Keratinocyte (primary cell): Measurements from ENCODE around the gene PPP1R14D. TPM values are rescaled to one million over a fixed set of nuclear protein-coding genes. Genes with fewer than 3 reads are reported as not detected.

Experiments
- DNase-seq: peaks from one replicate; pipeline ENCODE4 v3.0.0-alpha.2; 2011; ENCODE audit warnings: low read depth, missing footprints, low spot score
- FAIRE-seq: peaks from 2 replicates; lab custom pipeline; 2011; peaks lifted over from hg19 to GRCh38; lab: Jason Lieb, UNC
- H2AFZ ChIP-seq: 2 replicates; pipeline ENCODE4 v1.6.0; 2012; ENCODE audit warnings: low read length, control low read depth, inconsistent platforms; ENCODE audit not compliant: control insufficient read depth
- H3K27ac ChIP-seq: 2 replicates; pipeline ENCODE4 v1.5.1; 2011; ENCODE audit warnings: low read length; ENCODE audit not compliant: control insufficient read depth, insufficient read depth
- H3K27me3 ChIP-seq: 3 replicates; pipeline ENCODE4 v1.6.0; 2011; ENCODE audit warnings: low read length; ENCODE audit not compliant: control insufficient read depth, insufficient read depth; ENCODE audit errors: extremely low read depth
- H3K36me3 ChIP-seq, 2 experiments: 2 replicates in 1 of 2; 3 replicates in 1 of 2; pipeline ENCODE4 v1.5.1; 2011; ENCODE audit warnings: low read length in 2 of 2, mild to moderate bottlenecking in 1 of 2; ENCODE audit not compliant: control insufficient read depth in 2 of 2, insufficient read depth in 2 of 2; ENCODE audit errors: extremely low read depth in 1 of 2
- H3K4me1 ChIP-seq: 3 replicates; pipeline ENCODE4 v1.5.1; 2011; ENCODE audit warnings: low read length; ENCODE audit not compliant: control insufficient read depth, insufficient read depth; ENCODE audit errors: extremely low read depth
- H3K4me2 ChIP-seq: 3 replicates; pipeline ENCODE4 v1.6.0; 2011; ENCODE audit warnings: low read depth, low read length; ENCODE audit not compliant: control insufficient read depth, insufficient read depth; ENCODE audit errors: extremely low read depth
- H3K4me3 ChIP-seq, 3 experiments: fragments of 200-600 bp in 1 of 3; sonication (generic) in 1 of 3; 2 replicates in 2 of 3; 3 replicates in 1 of 3; pipeline ENCODE4 v1.5.1; 2011 to 2016; ENCODE audit warnings: low read length in 3 of 3, mild to moderate bottlenecking in 3 of 3, control low read depth in 2 of 3, inconsistent platforms in 1 of 3, low read depth in 1 of 3, mixed read lengths in 1 of 3, mixed run types in 1 of 3, moderate library complexity in 1 of 3; ENCODE audit not compliant: control insufficient read depth in 2 of 3, insufficient read depth in 2 of 3; ENCODE audit errors: extremely low read depth in 1 of 3
- H3K79me2 ChIP-seq: 2 replicates; pipeline ENCODE4 v1.6.0; 2012; ENCODE audit warnings: low read length; ENCODE audit not compliant: control insufficient read depth, insufficient read depth
- H3K9ac ChIP-seq: 3 replicates; pipeline ENCODE4 v1.6.0; 2011; ENCODE audit warnings: low read length; ENCODE audit not compliant: control insufficient read depth, insufficient read depth; ENCODE audit errors: extremely low read depth
- H3K9me1 ChIP-seq: 3 replicates; pipeline ENCODE4 v1.6.0; 2011; ENCODE audit warnings: low read length; ENCODE audit not compliant: control insufficient read depth, insufficient read depth; ENCODE audit errors: extremely low read depth
- H3K9me3 ChIP-seq: 2 replicates; pipeline ENCODE4 v1.5.1; 2012; ENCODE audit warnings: low read depth, low read length; ENCODE audit not compliant: control insufficient read depth
- H4K20me1 ChIP-seq: 3 replicates; pipeline ENCODE4 v1.6.0; 2011; ENCODE audit warnings: low read length; ENCODE audit not compliant: control insufficient read depth, insufficient read depth; ENCODE audit errors: extremely low read depth
- EZH2 ChIP-seq: IDR thresholded peaks from one replicate; pipeline ENCODE4 v1.6.1; 2012; ENCODE audit warnings: inconsistent platforms, mild to moderate bottlenecking, low read length, moderate library complexity
- dilution Hi-C: fragments of 300-500 bp; cut with MboI; formaldehyde crosslinking; loops from one replicate; pipeline ENCODE4 v1.7.0; 2020; ENCODE audit warnings: low sequenced_read_pairs; ENCODE audit not compliant: extremely low pct_ligation_motif_present
- polyA plus RNA-seq, 5 experiments: library from polyadenylated mRNA; depleted of rRNA in 3 of 5; stranded (reverse) in 3 of 5; stranded (forward) in 1 of 5; unstranded in 1 of 5; fragments of >200 nt; gene quantifications; 1 replicate in 1 of 5; 2 replicates in 3 of 5; 3 replicates in 1 of 5; pipeline versions ENCODE4 v1.2.1 to v1.2.3, GENCODE V29; 2011 to 2012; ENCODE audit warnings: missing spikeins in 2 of 5, low read depth in 1 of 5, low replicate concordance in 1 of 5
- TF ChIP-seq, protein P1 (sequence below), 3 experiments: IDR thresholded peaks in 1 of 3; conservative IDR thresholded peaks in 1 of 3; optimal IDR thresholded peaks in 1 of 3; 2 replicates in 2 of 3; 3 replicates in 1 of 3; pipeline versions ENCODE3 to v1.5.1; 2011; ENCODE audit warnings: low read length in 3 of 3, mild to moderate bottlenecking in 3 of 3, moderate library complexity in 2 of 3, control low read depth in 1 of 3, inconsistent platforms in 1 of 3; ENCODE audit not compliant: insufficient read depth in 2 of 3; ENCODE audit errors: extremely low read depth in 1 of 3

PPP1R14D gene
- polyA plus RNA-seq, 1 donor (not counting 4 experiments of a cell fraction or from before 2014, with no cell fraction given): not detected

GRCh38 chr15:40829115-40829514 lies 607 bp upstream of the PPP1R14D start:
- Histone ChIP-seq H3K27me3 (no peaks in the 10 kb centered on the region), H3K27ac (no peak overlapping the region), H3K4me3 (no peak overlapping the region), H3K36me3 (no peaks in the 10 kb centered on the region), H3K9me3 (no peaks in the 10 kb centered on the region), H3K4me2 (no peak overlapping the region), H3K9me1 (no peaks in the 10 kb centered on the region), H3K4me1 (peaks cover under 1% of the 10 kb centered on the region), H4K20me1 (no peaks in the 10 kb centered on the region), H2AFZ (no peak overlapping the region), H3K9ac (no peak overlapping the region), H3K79me2 (no peaks in the 10 kb centered on the region)
- TF ChIP-seq, protein P1, sequence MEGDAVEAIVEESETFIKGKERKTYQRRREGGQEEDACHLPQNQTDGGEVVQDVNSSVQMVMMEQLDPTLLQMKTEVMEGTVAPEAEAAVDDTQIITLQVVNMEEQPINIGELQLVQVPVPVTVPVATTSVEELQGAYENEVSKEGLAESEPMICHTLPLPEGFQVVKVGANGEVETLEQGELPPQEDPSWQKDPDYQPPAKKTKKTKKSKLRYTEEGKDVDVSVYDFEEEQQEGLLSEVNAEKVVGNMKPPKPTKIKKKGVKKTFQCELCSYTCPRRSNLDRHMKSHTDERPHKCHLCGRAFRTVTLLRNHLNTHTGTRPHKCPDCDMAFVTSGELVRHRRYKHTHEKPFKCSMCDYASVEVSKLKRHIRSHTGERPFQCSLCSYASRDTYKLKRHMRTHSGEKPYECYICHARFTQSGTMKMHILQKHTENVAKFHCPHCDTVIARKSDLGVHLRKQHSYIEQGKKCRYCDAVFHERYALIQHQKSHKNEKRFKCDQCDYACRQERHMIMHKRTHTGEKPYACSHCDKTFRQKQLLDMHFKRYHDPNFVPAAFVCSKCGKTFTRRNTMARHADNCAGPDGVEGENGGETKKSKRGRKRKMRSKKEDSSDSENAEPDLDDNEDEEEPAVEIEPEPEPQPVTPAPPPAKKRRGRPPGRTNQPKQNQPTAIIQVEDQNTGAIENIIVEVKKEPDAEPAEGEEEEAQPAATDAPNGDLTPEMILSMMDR (optimal IDR thresholded peaks at IDR 0.05 in 1 of 3, IDR thresholded peaks at IDR 0.05 in 1 of 3, conservative IDR thresholded peaks at IDR 0.05 in 1 of 3; ENCODE audit: extremely low read depth in 1 of 3, insufficient read depth in 2 of 3, low read length in 3 of 3): no peak
- no peak for FAIRE-seq
- no peak for DNase-seq
- dilution Hi-C loops: no loop called here

DNA sequence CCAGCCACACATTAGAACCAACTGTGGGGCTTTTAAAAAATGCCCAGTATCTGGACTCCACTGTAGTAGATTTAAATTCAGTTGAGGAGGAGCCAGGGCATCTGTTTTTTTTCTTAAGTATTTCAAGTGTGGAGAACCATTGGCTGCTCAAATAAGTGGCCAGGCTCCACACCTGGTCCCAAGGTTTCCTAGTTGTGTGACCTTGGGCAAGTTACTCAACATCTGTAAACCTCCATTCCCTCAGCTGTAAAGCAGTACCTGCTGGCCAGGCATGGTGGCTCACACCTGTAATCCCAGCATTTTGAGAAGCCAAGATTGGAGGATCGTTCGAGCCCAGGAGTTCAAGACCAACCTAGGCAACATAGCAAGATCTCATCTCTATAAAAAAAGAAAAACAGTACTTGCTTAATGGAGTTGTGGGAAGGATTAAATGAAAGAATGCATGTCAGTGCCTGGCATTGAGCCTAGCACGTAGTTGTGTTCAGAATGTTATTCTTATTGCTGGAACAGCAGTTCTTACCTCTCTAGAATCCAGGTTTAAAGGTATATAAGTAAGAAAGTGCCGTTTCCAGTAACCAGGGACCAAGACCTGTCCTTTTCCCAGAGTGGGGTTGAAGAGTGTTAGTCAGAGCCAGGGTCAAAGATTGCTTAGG lies 2.0 kb downstream of the PPP1R14D start:
- H4K20me1 ChIP-seq: no peaks in the 10 kb centered on the region
- FAIRE-seq (no peak), DNase-seq (no peak)
- no peaks in the 10 kb centered on the region for H3K79me2 ChIP-seq
- peaks cover 5% of the 10 kb centered on the region for H3K4me1 ChIP-seq
- dilution Hi-C loops: no loop called here
- H3K4me2 ChIP-seq: no peak overlapping the region
- no peak overlapping the region for H3K9ac ChIP-seq
- H2AFZ ChIP-seq: no peak overlapping the region
- H3K36me3 ChIP-seq: no peaks in the 10 kb centered on the region
- H3K4me3 ChIP-seq: no peak overlapping the region
- H3K27ac ChIP-seq: no peak overlapping the region
- H3K9me3 ChIP-seq: no peaks in the 10 kb centered on the region
- TF ChIP-seq, protein P1 (optimal IDR thresholded peaks at IDR 0.05 in 1 of 3, IDR thresholded peaks at IDR 0.05 in 1 of 3, conservative IDR thresholded peaks at IDR 0.05 in 1 of 3; ENCODE audit: extremely low read depth in 1 of 3, insufficient read depth in 2 of 3, low read length in 3 of 3): no peak
- TF ChIP-seq EZH2: no peak
- no peaks in the 10 kb centered on the region for H3K9me1 ChIP-seq
- no peaks in the 10 kb centered on the region for H3K27me3 ChIP-seq
